SH-SY5Y (cell line): Measurements from ENCODE around the gene GYG1.

ENCODE experiments used
- GATA2 ChIP-seq: IDR thresholded peaks from 2 replicates; pipeline ENCODE4 v1.6.1; 2011; ENCODE audit warnings: mild to moderate bottlenecking, low read depth, low read length
- GATA3 ChIP-seq: IDR thresholded peaks from 2 replicates; pipeline ENCODE4 v1.6.1; 2011; ENCODE audit warnings: low read depth, mild to moderate bottlenecking, low read length, moderate library complexity

DNA sequence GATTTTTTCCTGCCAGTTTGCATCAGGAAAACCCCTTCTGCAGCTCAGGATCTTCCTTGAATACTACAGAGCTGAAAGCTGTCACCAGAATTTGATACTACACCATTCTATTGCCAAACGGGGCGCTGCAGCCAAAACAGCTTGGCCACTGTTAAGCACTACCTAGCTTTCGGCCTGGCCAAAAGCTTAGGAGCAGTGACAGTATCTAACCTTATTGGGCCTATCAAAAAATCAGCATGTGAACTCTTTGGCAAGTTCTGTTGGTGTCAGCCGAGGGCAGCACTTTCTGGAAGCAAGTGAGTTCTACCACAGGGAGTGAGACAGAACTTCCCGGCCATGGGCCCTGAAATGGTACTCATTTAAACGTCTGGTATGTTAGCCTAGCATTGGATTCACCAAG is 16.1 kb upstream of the GYG1 start:
- TF ChIP-seq GATA2 (no peak), GATA3 (no peak)
